A204.1 (cell line): ENCODE results near the gene KRT33B.
"Not testable (repeated sequence)": the region's sequence is repeated elsewhere in the genome, so short reads cannot be mapped to it uniquely, and the experiment has no call there.

Source experiments
- FAIRE-seq: peaks from 2 replicates; lab custom pipeline; 2012; peaks lifted over from hg19 to GRCh38; lab: Jason Lieb, UNC

Gene KRT33B

GRCh38 chr17:41369713-41370112, at the start of gene KRT33B:
Gene KRT33B (minus strand): TSS chr17:41369813. CDS start chr17:41369750, 63 bp downstream.
- FAIRE-seq, result no peak

- FAIRE-seq, result no peak
Observed at GRCh38 chr17:41418116-41418860, 48.7 kb upstream of the KRT33B start.

GRCh38 chr17:41417576-41418015, 48.0 kb upstream of the KRT33B start:
- FAIRE-seq, result no peak

- FAIRE-seq, result no peak
Observed at GRCh38 chr17:41417127-41417526, 47.5 kb upstream of the KRT33B start.

- FAIRE-seq, result no peak
Observed at GRCh38 chr17:41416479-41416878, 46.9 kb upstream of the KRT33B start.

- FAIRE-seq, result no peak
Observed at GRCh38 chr17:41415833-41416335, 46.3 kb upstream of the KRT33B start.

GRCh38 chr17:41415411-41415810, 45.8 kb upstream of the KRT33B start:
- no peak for FAIRE-seq

GRCh38 chr17:41413982-41414381, 44.4 kb upstream of the KRT33B start:
- FAIRE-seq, result no peak

GRCh38 chr17:41413353-41413957, 43.8 kb upstream of the KRT33B start:
- no peak for FAIRE-seq

- no peak for FAIRE-seq
Observed at GRCh38 chr17:41411072-41411840, 41.6 kb upstream of the KRT33B start.

- no peak for FAIRE-seq
Observed at GRCh38 chr17:41407226-41407625, 37.6 kb upstream of the KRT33B start.

- no peak for FAIRE-seq
Observed at GRCh38 chr17:41406205-41406604, 36.6 kb upstream of the KRT33B start.

GRCh38 chr17:41404024-41404671, 34.5 kb upstream of the KRT33B start:
- no peak for FAIRE-seq

GRCh38 chr17:41403404-41404023, 33.9 kb upstream of the KRT33B start:
- FAIRE-seq, result no peak

- FAIRE-seq, result no peak
Observed at GRCh38 chr17:41402161-41402560, 32.5 kb upstream of the KRT33B start.

GRCh38 chr17:41396996-41397660, 27.5 kb upstream of the KRT33B start, which contains the start of gene KRT31:
Gene KRT31 (minus strand): TSS chr17:41397608. CDS start chr17:41397539, 69 bp downstream.
- FAIRE-seq, result no peak

GRCh38 chr17:41396340-41396739, 26.7 kb upstream of the KRT33B start:
- no peak for FAIRE-seq

GRCh38 chr17:41395611-41396010, 26.0 kb upstream of the KRT33B start:
- no peak for FAIRE-seq

GRCh38 chr17:41395044-41395443, 25.4 kb upstream of the KRT33B start:
- FAIRE-seq, result not testable (repeated sequence)

- FAIRE-seq, result no peak
Observed at GRCh38 chr17:41394254-41394996, 24.8 kb upstream of the KRT33B start.

GRCh38 chr17:41393826-41394225, 24.2 kb upstream of the KRT33B start:
- FAIRE-seq, result no peak
